Measurements from ENCODE around the gene D2HGDH.
"Not testable (repeated sequence)": the region's sequence is repeated elsewhere in the genome, so short reads cannot be mapped to it uniquely, and the experiment has no call there.

Gene D2HGDH

DNA sequence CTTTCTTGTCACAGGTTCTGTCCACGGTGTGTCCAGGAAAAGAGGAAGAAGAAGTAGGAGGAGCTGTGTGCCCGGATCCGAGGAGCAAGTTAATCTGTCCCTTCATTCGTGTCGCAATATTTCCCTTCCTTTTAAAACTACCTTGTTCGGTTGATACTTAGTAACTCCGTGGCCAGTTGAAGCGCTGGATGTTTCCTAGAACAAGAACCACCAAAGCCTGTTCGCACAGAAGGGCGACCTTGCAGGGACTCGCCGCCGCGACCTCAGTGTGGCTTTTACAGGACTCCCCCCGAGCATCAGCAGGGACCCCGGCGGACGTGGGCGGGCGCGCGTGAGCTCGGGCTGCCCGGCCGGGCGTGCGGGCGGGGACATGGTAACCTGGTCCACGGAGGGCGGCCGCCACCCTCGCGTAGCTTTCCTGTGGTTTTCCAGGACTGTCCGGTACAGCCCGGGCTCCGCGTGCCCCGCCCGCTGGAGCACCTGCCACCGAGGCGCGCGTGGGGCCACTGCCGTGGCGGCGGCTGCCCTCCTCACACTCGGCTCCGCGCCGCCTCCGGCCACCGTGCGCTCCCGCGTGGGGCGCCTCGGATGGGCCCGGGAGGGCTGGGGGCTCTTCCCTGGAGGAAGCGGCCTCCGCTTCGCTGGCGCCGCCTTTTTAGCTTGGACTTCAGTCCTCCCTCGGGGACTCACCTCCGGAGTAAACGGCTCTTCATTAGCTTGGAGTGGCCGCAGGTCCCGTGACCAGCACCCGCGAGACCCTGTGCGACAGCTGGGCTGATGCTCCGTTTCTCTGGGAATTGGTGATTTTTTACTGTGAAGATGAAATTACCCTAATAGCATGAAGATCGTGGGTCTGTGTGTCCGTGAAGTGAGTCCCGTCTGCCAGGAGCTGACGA is 9.2 kb upstream of the D2HGDH start:
- Histone ChIP-seq H3K9ac (ENCODE audit: low read length in 2 of 2) (no peak overlapping the region), H3K4me3 (ENCODE audit: low read length in 2 of 2) (no peak overlapping the region), H3K27ac (ENCODE audit: low read length) (no peak overlapping the region), H3K9me3 (ENCODE audit: control insufficient read depth in 2 of 2, low read length in 2 of 2) (no peaks in the 10 kb centered on the region), H3K4me1 (ENCODE audit: control insufficient read depth, insufficient read depth, low read length) (peaks cover 3% of the 10 kb centered on the region), H3K36me3 (ENCODE audit: control insufficient read depth in 2 of 2, insufficient read depth in 2 of 2, low read length in 2 of 2) (peaks cover 5 to 24% of the 10 kb centered on the region in 2 donors), H3K27me3 (ENCODE audit: control insufficient read depth in 1 of 2, insufficient read depth in 2 of 2, low read length in 2 of 2) (no peaks in the 10 kb centered on the region)

DNA sequence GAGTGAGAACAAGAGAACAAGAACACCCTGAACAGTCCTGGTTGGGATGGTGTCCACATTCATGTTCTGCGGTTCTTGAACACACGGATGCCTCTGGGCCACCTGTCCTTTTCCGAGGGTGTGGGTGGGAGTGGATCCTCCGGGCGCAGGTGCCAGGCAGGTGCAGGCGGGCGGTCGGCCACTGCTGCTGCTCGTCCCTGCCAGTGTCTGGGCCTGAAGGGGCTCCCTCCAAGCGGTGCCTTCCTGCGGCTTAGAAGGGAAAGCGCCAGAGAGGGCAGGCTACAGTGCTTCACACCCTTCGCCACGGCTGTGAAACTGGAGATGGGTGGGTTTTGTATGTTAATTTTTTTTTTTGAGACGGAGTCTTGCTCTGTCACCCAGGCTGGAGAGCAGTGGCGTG is 8.0 kb upstream of the D2HGDH start:
- Histone ChIP-seq H3K9ac (ENCODE audit: low read length in 2 of 2) (no peak overlapping the region), H3K4me3 (ENCODE audit: low read length in 2 of 2) (no peak overlapping the region), H3K4me1 (ENCODE audit: control insufficient read depth, insufficient read depth, low read length) (peaks cover 3% of the 10 kb centered on the region), H3K27me3 (ENCODE audit: control insufficient read depth in 1 of 2, insufficient read depth in 2 of 2, low read length in 2 of 2) (no peaks in the 10 kb centered on the region), H3K9me3 (ENCODE audit: control insufficient read depth in 2 of 2, low read length in 2 of 2) (no peaks in the 10 kb centered on the region), H3K36me3 (ENCODE audit: control insufficient read depth in 2 of 2, insufficient read depth in 2 of 2, low read length in 2 of 2) (peaks cover 0 to 16% of the 10 kb centered on the region in 2 donors), H3K27ac (ENCODE audit: low read length) (no peak overlapping the region)

DNA sequence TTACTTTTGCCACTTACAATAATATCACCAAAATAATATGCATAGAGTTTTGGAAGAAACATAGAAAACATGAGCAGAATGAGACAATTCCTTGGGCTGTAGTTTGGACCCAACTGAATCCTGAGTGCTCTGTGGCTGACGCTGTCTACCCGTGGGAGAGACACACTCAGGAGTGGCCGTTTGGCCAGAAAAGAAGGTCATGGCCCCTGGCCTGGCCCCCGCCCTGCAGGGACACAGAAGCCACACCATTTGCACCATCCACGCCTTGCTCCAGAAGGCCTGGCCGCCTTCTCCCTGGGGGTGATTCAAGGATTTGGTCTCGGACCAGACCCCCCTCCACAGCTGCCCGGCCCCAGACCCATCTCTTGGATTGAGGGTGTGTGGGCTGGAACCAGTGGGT is 6.4 kb upstream of the D2HGDH start:
- H3K4me3 ChIP-seq (ENCODE audit: low read length in 2 of 2) = no peak overlapping the region
- H3K27ac ChIP-seq (ENCODE audit: low read length) = no peak overlapping the region
- peaks cover 0 to 9% of the 10 kb centered on the region in 2 donors for H3K36me3 ChIP-seq (ENCODE audit: control insufficient read depth in 2 of 2, insufficient read depth in 2 of 2, low read length in 2 of 2)
- no peak overlapping the region for H3K9ac ChIP-seq (ENCODE audit: low read length in 2 of 2)
- H3K9me3 ChIP-seq (ENCODE audit: control insufficient read depth in 2 of 2, low read length in 2 of 2) = no peaks in the 10 kb centered on the region
- peaks cover 3% of the 10 kb centered on the region for H3K4me1 ChIP-seq (ENCODE audit: control insufficient read depth, insufficient read depth, low read length)
- H3K27me3 ChIP-seq (ENCODE audit: control insufficient read depth in 1 of 2, insufficient read depth in 2 of 2, low read length in 2 of 2) = no peaks in the 10 kb centered on the region

DNA sequence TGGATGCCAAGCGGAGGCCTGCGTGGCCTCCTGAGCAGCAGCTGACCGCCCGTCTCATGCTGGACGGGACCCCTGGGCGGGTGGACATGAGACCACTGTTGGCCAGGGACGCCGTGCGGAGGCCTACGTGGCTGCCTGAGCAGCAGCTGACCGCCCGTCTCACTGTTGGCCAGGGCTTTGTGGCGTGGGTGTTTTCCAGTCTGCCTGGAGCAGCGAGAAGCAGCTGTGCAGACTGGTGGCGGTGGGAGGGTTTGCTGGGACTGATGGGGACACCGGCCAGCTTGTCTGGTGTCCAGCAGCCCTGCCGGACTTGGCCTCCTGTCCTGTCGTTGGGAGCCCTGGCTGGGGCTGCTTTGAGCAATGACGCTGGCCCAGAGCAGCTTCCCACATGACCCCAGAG is 5.8 kb upstream of the D2HGDH start:
- Histone ChIP-seq H3K36me3 (ENCODE audit: control insufficient read depth in 2 of 2, insufficient read depth in 2 of 2, low read length in 2 of 2) (peaks cover 0 to 4% of the 10 kb centered on the region in 2 donors), H3K9me3 (ENCODE audit: control insufficient read depth in 2 of 2, low read length in 2 of 2) (no peaks in the 10 kb centered on the region), H3K27me3 (ENCODE audit: control insufficient read depth in 1 of 2, insufficient read depth in 2 of 2, low read length in 2 of 2) (no peaks in the 10 kb centered on the region), H3K4me3 (ENCODE audit: low read length in 2 of 2) (no peak overlapping the region), H3K9ac (ENCODE audit: low read length in 2 of 2) (no peak overlapping the region), H3K27ac (ENCODE audit: low read length) (no peak overlapping the region), H3K4me1 (ENCODE audit: control insufficient read depth, insufficient read depth, low read length) (peaks cover 6% of the 10 kb centered on the region)

DNA sequence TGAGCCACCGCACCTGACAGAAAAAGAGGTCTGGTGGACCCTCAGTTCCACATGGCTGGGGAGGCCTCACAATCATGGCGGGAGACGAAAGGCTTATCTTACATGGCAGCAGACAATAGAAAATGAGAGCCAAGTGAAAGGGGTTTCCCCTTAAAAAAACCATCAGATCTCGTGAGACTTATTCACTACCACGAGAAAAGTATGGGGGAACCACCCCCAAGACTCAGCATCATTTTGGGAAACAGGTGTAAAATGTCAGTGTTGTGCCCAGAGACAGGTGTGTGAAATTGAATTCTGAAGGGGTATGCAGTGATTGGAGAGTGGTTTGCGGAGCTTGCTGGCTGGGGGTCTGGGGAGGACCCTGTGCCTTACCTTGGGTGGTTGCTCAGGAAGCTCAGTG is 4.6 kb upstream of the D2HGDH start:
- Histone ChIP-seq H3K4me1 (ENCODE audit: control insufficient read depth, insufficient read depth, low read length) (peaks cover 10% of the 10 kb centered on the region), H3K27ac (ENCODE audit: low read length) (no peak overlapping the region), H3K9me3 (ENCODE audit: control insufficient read depth in 2 of 2, low read length in 2 of 2) (no peaks in the 10 kb centered on the region), H3K36me3 (ENCODE audit: control insufficient read depth in 2 of 2, insufficient read depth in 2 of 2, low read length in 2 of 2) (peaks cover 0 to 2% of the 10 kb centered on the region in 2 donors), H3K27me3 (ENCODE audit: control insufficient read depth in 1 of 2, insufficient read depth in 2 of 2, low read length in 2 of 2) (no peaks in the 10 kb centered on the region), H3K9ac (ENCODE audit: low read length in 2 of 2) (no peak overlapping the region), H3K4me3 (ENCODE audit: low read length in 2 of 2) (no peak overlapping the region)

DNA sequence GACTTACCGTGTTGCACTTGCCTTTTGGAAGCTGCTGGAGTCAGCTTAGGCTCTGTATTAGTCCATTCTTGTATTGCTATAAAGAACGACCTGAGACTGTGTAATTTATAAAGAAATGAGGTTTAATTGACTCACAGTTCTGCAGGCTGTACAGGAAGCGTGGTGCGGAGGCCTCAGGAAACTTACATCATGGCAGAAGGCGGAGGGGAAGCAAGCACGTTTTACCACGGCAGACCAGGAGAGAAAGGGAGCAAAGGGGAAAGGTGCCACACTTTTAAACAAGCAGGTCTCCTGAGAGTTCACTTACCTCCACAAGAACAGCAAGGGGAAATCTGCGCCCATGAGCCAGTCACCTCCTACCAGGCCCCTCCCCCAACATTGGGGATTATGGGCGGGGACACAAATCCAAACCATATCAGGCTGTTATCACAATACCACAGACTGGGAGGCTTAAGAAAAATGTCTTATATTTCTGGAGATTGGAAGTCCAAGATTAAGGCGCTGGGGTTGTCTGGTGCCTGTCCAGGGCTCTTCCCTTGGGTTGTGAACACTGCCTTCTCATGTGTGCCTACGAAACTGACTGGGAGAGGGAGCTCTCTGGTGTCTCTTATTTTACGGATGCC is 3.6 kb upstream of the D2HGDH start:
- Histone ChIP-seq H3K4me1 (ENCODE audit: control insufficient read depth, insufficient read depth, low read length) (peaks cover 19% of the 10 kb centered on the region), H3K27me3 (ENCODE audit: control insufficient read depth in 1 of 2, insufficient read depth in 2 of 2, low read length in 2 of 2) (no peaks in the 10 kb centered on the region), H3K27ac (ENCODE audit: low read length) (no peak overlapping the region), H3K4me3 (ENCODE audit: low read length in 2 of 2) (no peak overlapping the region), H3K9ac (ENCODE audit: low read length in 2 of 2) (no peak overlapping the region), H3K9me3 (ENCODE audit: control insufficient read depth in 2 of 2, low read length in 2 of 2) (no peaks in the 10 kb centered on the region), H3K36me3 (ENCODE audit: control insufficient read depth in 2 of 2, insufficient read depth in 2 of 2, low read length in 2 of 2) (peaks cover 0 to 1% of the 10 kb centered on the region in 2 donors)

DNA sequence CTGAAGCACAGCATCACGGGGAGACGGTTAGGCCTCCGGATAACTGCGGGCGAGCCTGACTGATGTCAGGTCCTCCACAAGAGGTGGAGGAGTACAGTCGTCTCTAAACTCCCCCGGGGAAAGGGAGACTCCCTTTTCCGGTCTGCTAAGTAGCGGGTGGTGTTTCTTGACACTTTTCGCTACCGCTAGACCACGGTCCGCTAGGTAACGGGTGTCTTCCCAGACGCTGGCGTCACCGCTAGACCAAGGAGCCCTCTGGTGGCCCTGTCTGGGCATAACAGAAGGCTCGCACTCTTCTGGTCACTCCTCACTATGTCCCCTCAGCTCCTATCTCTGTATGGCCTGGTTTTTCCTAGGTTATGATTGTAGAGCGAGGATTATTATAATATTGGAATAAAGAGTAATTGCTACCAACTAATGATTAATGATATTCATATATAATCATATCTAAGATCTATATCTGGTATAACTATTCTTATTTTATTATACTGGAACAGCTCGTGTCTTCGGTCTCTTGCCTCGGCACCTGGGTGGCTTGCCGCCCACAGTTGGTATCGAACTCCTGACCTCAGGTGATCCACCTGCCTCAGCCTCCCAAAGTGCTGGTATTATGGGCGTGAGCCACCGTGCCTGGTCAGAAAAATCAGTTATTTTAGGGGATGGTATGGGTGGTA is 1.8 kb upstream of the D2HGDH start:
- not testable (repeated sequence) for H3K36me3 ChIP-seq (ENCODE audit: control insufficient read depth in 2 of 2, insufficient read depth in 2 of 2, low read length in 2 of 2); H3K4me3 ChIP-seq (ENCODE audit: low read length in 2 of 2); H3K27me3 ChIP-seq (ENCODE audit: control insufficient read depth in 1 of 2, insufficient read depth in 2 of 2, low read length in 2 of 2); H3K9me3 ChIP-seq (ENCODE audit: control insufficient read depth in 2 of 2, low read length in 2 of 2); H3K27ac ChIP-seq (ENCODE audit: low read length)
- peak overlapping the region in 1 of 2 donors; percentile 32 for H3K9ac ChIP-seq (ENCODE audit: low read length in 2 of 2)
- H3K4me1 ChIP-seq (ENCODE audit: control insufficient read depth, insufficient read depth, low read length) = peaks cover 20% of the 10 kb centered on the region

DNA sequence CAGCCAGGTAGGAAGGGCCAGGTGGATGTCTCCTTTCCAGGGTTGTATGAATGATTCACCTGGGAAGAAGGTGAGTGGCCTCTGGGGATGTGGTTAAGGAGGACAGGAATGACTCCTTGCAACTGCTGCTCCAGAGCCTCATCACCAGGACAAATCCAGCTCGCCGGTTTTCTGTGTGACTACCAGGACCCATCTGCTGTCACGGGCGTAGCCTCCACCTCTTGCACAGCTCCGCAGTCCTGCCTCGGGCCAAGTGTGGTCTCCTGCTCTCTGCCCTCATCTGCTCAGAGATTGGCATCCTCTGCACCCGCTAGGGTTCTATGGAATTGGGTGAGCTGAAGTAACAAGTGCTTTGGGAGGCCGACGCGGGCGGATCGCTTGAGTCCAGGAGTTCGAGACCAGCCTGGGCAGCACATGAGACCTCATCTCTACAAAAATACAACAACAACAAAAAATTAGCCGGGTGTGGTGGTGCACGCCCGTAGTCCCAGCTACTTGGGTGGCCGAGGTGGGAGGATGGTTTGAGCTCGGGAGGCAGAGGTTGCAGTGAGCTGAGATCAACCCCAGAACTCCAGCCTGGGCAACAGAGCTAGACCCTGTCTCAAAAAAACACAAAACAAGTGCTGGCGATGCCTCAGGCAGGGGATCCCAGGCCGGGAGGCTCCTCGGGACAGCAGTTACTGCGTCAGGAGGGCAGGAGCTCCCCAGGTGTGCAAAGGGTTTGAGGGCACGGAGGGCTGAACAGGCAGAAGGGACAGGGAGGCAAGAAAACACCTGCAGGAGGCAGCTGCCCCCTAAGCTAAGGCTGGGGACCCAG is 831 bp upstream of the D2HGDH start:
- Histone ChIP-seq H3K36me3 (ENCODE audit: control insufficient read depth in 2 of 2, insufficient read depth in 2 of 2, low read length in 2 of 2) (peaks cover 3% of the 10 kb centered on the region in 2 donors), H3K27ac (ENCODE audit: low read length) (no peak overlapping the region), H3K9ac (ENCODE audit: low read length in 2 of 2) (peak overlapping the region; percentile 21 to 64), H3K9me3 (ENCODE audit: control insufficient read depth in 2 of 2, low read length in 2 of 2) (no peaks in the 10 kb centered on the region), H3K4me1 (ENCODE audit: control insufficient read depth, insufficient read depth, low read length) (peaks cover 17% of the 10 kb centered on the region), H3K27me3 (ENCODE audit: control insufficient read depth in 1 of 2, insufficient read depth in 2 of 2, low read length in 2 of 2) (no peaks in the 10 kb centered on the region), H3K4me3 (ENCODE audit: low read length in 2 of 2) (peak overlapping the region; percentile 40 to 90)

DNA sequence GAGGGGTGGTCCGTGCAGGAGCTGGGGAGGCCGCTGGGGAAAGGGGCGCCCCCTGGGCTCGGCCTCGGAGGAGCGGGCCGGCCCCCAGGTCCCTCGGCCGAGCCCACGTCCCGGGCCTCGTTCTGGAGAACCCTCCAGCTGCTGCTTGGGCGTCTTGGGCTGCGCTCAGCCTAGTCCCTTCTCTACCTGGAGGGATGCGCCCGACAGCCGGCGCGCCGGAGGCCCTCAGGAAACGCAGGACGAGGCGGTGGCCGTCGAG is 293 bp upstream of the D2HGDH start:
- H3K9ac ChIP-seq (ENCODE audit: low read length in 2 of 2) = peak overlapping the region; percentile 21 to 64
- H3K36me3 ChIP-seq (ENCODE audit: control insufficient read depth in 2 of 2, insufficient read depth in 2 of 2, low read length in 2 of 2) = peaks cover 3% of the 10 kb centered on the region in 2 donors
- H3K4me1 ChIP-seq (ENCODE audit: control insufficient read depth, insufficient read depth, low read length) = peaks cover 17% of the 10 kb centered on the region
- H3K4me3 ChIP-seq (ENCODE audit: low read length in 2 of 2) = peak overlapping the region; percentile 40 to 90
- H3K27ac ChIP-seq (ENCODE audit: low read length) = no peak overlapping the region
- H3K9me3 ChIP-seq (ENCODE audit: control insufficient read depth in 2 of 2, low read length in 2 of 2) = no peaks in the 10 kb centered on the region
- H3K27me3 ChIP-seq (ENCODE audit: control insufficient read depth in 1 of 2, insufficient read depth in 2 of 2, low read length in 2 of 2) = no peaks in the 10 kb centered on the region

DNA sequence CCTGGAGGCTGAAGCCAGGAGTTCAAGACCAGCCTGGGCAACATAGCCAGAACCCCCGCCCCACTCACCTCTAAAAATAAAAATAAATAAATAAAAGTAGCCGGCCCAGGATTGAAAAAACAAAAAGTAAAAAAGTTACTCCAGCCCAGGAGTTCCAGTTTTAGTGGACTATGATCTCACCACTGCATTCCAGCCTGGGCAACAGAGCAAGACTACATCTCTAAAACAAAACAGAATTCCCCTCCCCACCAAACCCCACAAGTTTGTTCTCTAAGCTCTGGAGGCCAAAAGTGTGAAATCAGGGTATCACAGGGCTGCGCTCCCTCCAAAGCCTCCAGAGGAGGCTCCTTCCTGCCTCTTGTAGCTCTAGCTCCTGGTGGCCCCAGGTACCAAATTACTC is 1.7 kb downstream of the D2HGDH start:
- no peak overlapping the region for H3K4me3 ChIP-seq (ENCODE audit: low read length in 2 of 2)
- H3K9me3 ChIP-seq (ENCODE audit: control insufficient read depth in 2 of 2, low read length in 2 of 2) = no peaks in the 10 kb centered on the region
- peaks cover 3% of the 10 kb centered on the region in 2 donors for H3K36me3 ChIP-seq (ENCODE audit: control insufficient read depth in 2 of 2, insufficient read depth in 2 of 2, low read length in 2 of 2)
- no peaks in the 10 kb centered on the region for H3K27me3 ChIP-seq (ENCODE audit: control insufficient read depth in 1 of 2, insufficient read depth in 2 of 2, low read length in 2 of 2)
- H3K9ac ChIP-seq (ENCODE audit: low read length in 2 of 2) = no peak overlapping the region
- peaks cover 17% of the 10 kb centered on the region for H3K4me1 ChIP-seq (ENCODE audit: control insufficient read depth, insufficient read depth, low read length)
- no peak overlapping the region for H3K27ac ChIP-seq (ENCODE audit: low read length)
